Activated CD4-positive, alpha-beta T cell treated with anti-CD3 and anti-CD28 coated beads, Interleukin-2, Interleukin-6, amounts not matched to agents 100 ng/mL and 50 ng/mL, durations not matched to agents 16 hours and 8 hours (primary cell): ENCODE data around the gene MORN1.

Experiments
- DNase-seq: peaks from one replicate; pipeline ENCODE4 v3.0.0-alpha.2; 2020

The MORN1 gene

GRCh38 chr1:2302292-2302925, 88.9 kb downstream of the MORN1 start:
- no peak for DNase-seq

GRCh38 chr1:2301607-2302291, 89.6 kb downstream of the MORN1 start:
- no peak for DNase-seq

DNA sequence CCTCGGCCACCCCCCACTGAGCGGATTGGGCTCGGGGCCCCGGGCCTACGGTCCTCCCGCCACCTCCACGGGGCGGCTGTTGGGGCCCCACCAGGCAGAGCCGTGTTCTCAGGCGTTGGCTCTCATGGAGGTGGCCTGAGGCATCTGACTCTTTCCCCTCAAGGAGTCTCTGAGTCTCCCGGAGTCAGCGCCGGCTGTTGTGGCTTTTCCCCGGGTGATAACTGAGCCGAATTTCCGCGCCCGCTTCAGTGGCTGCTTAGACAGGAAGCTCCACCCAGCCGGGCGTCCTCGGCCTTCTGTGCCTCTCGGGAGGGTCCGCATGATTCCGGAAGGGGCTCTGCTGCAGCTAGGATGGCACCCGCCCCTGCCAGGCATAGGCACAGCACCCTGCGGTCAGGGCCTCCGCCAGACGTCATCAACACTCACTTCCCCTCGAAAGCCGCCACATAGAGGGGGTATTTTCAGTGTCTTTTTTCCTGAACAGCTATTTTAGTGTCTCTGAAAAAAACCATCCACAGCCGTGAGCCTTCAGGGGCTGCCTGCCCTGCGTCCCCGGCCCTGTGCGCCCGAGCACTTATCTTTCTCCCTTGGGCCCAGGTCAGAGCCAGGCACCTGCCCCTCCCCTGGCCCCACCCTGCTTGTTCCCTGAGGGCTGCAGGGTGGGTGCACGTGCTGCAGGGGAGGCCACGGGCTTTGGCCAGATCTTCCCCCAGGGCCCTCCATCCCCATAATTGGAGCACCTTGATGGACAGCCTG, 90.3 kb downstream of the MORN1 start:
- peak; percentile 94 for DNase-seq

DNA sequence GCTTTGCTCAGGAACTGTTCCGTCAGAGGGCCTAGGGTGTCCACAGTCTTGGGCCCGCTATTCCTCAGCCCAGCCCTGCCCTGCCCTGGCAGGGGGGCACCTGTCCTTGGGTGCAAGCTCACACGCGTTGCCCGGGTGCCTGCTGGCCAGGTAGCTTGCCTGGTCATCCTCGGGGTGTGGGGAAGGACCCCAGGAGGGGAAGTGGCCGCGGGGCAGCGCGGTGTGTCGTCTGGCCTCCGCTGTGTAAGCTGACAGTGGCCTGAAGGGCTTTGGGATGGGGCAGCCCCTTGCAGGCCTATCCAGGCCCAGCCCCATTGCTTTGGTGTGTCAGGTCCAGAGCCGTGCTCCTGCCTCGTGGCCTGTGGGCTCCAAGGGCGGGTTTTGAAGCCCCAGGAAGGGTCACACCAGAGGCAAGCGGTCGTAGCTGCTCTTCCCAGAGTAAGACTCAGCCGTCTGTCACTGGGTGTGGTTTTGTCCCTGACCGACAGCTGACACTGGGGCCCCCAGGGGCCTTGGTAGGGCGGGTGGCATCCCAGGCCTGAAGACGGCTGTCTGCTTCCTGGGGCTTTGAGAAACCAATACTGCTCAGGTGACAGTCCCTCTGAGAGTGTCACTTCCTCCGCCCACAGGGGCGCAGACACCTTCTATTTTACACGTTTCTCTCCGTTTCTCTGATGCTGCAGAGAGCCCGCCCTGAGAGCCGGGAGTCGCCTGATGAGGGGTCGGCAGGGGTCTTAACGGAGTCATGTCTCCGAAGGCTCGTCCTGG, 91.2 kb downstream of the MORN1 start:
- DNase-seq = peak; percentile 90

DNA sequence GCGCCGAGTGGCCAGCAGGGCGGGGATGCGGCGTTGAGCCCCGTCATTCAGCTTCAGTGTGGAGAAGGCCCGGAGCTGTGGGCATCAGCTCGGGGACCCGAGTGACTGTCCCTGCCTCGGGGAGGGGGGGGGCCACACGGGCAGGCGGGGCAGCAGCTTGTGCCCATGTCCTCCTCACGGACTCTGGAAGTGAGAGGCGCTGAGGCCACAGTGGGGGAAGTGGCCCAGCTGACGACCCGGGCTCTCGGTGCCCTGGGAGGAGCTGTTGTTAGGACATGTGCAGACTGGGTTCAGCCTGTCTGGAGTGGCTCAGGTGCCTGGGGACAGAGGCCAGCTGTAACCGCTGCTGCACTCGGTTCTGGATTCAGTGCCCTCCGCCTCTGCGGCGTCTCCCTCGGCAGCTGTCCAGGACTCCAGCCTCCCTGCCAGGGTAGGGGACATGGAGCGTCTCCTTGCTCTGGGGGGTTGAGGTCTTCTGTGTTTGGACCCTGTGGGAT, 92.2 kb downstream of the MORN1 start:
- DNase-seq = no peak

DNA sequence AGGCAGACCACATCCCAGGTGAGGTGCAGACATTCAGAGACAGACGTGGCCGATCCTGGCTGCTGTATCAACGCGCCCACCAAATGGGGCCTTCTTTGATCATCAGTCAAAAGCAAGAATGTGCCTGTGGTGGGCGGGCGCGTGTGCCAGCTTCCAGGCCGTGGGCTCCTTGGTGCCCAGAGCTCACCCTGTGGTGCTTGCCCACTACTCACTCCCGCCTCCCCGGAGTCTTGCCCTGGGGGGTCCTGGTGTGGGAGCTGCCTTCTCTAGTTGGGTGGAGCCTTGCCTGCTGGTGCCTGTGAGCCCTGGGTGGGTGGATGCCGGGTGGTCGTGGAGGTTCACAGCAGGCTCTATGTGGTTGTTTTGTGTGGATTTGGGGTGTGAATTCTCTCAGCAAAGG, 92.7 kb downstream of the MORN1 start:
- no peak for DNase-seq

DNA sequence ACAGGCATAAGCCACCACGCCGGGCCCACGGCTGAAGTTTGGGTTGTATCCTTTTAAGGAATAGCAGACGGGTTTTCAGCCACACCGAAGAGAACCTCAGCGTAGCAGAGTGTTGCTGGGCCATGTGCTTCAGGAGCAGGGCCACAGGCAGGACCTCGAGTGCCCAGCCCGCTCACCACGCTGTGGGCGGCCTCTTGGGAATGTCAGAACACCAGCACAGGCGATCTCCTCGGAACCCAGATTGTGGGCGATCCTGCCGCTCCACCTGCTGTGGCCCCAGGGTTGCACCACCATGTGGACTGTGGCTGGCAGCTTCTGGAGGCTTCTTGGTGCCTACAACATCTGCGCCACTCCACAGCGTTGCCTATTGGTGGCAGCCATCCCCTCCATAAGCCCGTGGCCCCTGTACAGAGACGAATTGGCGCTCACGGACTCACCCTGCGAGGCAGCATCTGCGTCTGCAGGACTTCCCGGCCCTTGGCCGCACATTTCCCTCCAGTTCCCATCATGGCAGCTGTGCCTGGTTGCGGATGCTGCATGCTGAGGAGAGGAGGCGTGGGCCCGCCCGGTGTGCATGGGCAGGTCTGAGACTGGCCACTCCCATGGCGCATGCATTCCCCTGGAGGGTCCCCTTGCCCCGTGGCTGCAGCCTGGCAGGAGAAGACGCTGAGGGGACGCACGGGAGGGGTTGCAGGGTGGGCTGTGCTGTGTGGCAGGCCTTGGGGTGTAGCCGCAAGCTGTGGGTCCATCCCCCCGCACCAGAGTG, 93.9 kb downstream of the MORN1 start:
- DNase-seq = no peak

- DNase-seq = no peak
Measured at GRCh38 chr1:2296614-2297013, 94.7 kb downstream of the MORN1 start.

- peak; percentile 22 for DNase-seq
Measured at GRCh38 chr1:2296211-2296610, 95.1 kb downstream of the MORN1 start.

- DNase-seq = no peak
Measured at GRCh38 chr1:2295526-2295925, 95.8 kb downstream of the MORN1 start.

GRCh38 chr1:2294725-2295078, 96.7 kb downstream of the MORN1 start:
- no peak for DNase-seq

- DNase-seq = no peak
Measured at GRCh38 chr1:2294033-2294724, 97.2 kb downstream of the MORN1 start.

- no peak for DNase-seq
Measured at GRCh38 chr1:2292725-2293450, 98.5 kb downstream of the MORN1 start.

DNA sequence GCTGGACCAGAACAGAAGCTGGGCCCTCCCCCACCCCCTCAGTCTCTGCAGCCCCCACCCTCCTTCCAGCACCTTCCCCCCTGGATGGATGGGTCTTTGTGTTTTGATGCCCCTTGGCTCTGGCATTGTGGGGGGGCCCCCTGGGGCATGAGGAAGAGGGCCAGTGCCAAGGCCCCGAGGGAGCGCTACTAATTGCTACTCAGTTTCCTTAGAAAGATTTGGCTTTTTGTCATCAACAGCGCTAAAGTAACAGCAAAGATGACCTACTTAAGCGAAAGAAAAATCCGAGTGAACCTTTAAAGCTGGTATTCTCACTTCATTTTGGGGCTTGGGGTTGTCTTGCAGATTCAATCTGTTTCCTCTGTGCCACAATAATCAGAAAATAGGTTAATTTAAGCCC, 99.8 kb downstream of the MORN1 start:
- no peak for DNase-seq

DNA sequence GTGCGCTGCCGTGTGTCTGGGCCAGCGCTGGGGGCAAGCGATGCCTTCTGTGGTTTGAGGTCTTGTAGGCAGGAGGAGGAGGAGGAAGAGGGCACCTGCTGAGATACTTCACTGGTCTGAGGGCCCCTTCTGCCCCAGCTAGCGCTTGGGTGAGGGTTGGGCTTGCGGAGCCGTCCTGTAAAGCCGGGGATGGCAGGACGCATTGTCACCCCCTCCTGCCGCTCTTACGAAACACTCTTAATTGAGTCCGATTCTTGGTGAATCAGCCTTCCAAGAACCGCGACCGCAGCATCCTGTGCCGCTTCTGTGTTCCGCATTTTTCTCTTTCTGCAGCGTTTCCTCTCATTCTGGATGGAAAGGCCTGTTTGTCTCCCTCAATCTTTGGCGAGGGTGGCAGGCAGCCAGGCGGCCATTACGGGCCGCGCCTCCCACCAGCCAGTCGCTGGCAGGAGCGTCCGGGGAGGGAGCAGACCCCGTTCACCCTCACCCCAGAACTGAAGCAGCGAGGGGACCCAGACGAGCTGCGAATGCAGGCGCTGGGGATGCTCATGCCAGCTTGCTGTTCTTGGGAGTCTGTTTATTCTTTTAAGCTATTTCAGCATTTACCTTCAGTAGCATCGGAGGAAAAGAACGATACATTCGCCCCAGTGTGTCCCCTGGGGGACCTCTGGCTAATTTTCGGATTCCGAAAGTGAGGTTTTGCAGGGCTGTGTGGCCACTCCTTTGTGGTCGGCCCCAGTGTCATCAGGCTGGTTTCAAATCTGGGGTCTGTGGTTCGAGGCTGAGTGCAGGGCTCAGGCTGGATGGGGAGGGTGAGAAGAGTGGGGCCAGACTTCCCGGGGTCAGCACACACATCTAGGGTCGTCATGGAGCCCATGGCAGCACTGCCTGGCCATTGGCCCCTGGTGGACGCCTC, 100.5 kb downstream of the MORN1 start:
- peak; percentile 94 for DNase-seq

DNA sequence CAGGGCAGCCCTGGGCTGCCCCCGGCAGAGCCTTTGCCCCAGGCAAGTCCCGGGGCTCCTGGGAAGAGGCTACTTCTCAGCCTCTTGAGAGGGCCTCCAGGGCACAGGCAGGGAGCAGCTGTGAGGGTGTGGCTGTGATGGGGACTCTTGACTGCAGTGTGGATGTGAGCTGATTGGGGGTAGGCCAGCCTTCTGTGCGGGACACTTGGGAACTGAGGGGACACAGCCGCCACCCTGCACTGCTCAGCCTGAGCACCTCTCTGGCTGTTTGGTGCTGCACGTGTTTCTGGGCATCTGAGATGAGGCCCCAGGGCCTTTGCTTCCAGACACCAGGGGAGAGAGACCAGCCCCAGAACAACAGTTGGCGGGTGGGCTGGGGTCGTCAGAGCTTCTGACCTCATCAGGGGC, 101.2 kb downstream of the MORN1 start:
- no peak for DNase-seq

DNA sequence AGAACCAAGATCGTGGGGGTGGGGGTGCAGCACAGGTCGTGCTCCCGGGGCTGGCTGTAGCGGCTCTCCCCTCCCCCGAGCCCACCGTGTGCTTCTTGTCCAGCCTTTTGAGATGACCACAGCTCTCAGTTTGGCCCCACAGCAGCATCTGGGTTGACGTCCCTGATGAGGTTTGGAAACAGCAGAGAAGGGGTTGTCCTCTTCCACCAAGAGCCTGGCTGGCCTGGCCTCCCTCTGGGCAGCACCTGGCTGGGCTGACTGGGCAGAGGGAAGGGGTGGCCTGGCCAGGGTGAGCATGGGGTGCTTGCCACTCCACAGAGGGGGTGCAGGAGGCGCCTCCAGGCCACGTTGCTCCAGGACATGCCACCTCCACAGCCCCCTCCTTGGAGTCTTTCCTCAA, 101.7 kb downstream of the MORN1 start:
- no peak for DNase-seq

DNA sequence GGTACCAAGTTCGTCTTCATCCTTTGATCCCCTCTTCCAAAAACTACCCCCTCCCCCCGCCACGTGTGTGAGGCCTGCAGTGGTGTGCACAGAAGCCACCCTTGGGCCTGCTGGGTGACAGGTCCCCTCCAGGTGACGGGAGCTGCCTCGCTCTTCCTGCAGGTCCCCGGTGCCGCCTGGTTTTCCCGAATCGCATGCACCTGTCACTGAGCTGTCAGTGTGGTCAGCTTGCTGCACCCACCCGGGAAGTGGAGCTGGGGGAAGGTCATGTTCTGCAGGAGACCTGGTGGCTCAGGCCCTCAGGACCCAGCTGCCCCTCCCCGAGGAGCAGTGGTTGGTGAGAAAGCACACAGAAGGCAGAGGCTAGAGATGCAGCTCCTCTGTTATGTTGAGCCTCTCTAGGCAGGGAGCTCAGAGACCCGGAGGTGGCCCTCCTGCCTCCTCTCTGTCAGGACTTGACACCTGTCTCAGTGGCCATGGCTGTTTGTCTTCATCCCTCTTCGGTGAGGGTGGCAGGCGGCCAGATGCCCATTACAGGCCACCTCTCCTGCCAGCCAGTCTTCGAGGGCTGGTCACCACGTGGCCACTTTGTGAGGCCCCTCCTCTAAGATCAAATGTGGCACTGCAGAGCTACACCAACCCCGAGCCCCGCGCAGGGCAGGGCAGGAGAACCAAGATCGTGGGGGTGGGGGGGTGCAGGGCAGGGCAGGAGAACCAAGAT, 102.4 kb downstream of the MORN1 start:
- DNase-seq = no peak

DNA sequence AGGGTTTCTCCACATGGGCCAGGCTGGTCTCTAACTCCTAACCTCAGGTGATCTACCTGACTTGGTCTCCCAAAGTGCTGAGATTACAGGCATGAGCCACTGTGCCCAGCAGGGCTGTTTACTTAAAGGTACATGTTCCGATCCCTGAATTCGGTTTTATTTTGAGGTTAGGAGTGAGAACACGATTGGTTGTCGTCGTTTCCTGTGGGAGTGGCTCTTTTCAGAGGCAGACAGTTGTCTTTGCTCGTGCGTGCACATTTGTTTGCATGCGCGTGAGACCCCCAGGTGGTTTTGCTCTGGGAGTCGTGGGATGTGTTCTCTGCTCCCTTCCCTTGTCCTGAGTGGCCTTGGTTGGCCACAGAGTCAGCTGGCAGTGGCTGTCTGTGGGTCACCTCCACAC, 103.0 kb downstream of the MORN1 start:
- DNase-seq = peak; percentile 22
